GM18909 (cell line): ENCODE measurements around the gene ICA1.

Experiments used
- ATAC-seq: cut with Tn5 transposase; IDR thresholded peaks from one replicate; pipeline ENCODE4 v1.9.1; 2021; ENCODE audit warnings: mild to moderate bottlenecking; ENCODE audit not compliant: unreplicated experiment, poor library complexity

The ICA1 gene

GRCh38 chr7:8136051-8136730 is 125.8 kb downstream of the ICA1 start:
- no peak for ATAC-seq

GRCh38 chr7:8135417-8135816 is 126.5 kb downstream of the ICA1 start:
- ATAC-seq = no peak

- peak; percentile 67 for ATAC-seq
These were observed 127.8 kb downstream of the ICA1 start for GRCh38 chr7:8134089-8134733.

GRCh38 chr7:8133188-8133848 is 128.6 kb downstream of the ICA1 start:
- ATAC-seq = peak; percentile 48

GRCh38 chr7:8131694-8132605 is 130.0 kb downstream of the ICA1 start:
- peak; percentile 50 for ATAC-seq

- ATAC-seq = no peak
These were observed 131.3 kb downstream of the ICA1 start for GRCh38 chr7:8130663-8131062.

GRCh38 chr7:8129318-8129659 is 132.7 kb downstream of the ICA1 start:
- no peak for ATAC-seq

- no peak for ATAC-seq
These were observed 133.3 kb downstream of the ICA1 start for GRCh38 chr7:8128449-8129317.

- ATAC-seq = no peak
These were observed 135.3 kb downstream of the ICA1 start for GRCh38 chr7:8126601-8127167.

- peak; percentile 87 for ATAC-seq
These were observed 136.1 kb downstream of the ICA1 start for GRCh38 chr7:8125680-8126444.

- no peak for ATAC-seq
These were observed 140.7 kb downstream of the ICA1 start for GRCh38 chr7:8121243-8121642.

- no peak for ATAC-seq
These were observed 141.4 kb downstream of the ICA1 start for GRCh38 chr7:8120390-8121058.

- ATAC-seq = no peak
These were observed 142.7 kb downstream of the ICA1 start for GRCh38 chr7:8119262-8119661.

GRCh38 chr7:8117195-8117594 is 144.8 kb downstream of the ICA1 start:
- no peak for ATAC-seq

GRCh38 chr7:8115547-8116402 is 146.2 kb downstream of the ICA1 start:
- peak; percentile 95 for ATAC-seq

GRCh38 chr7:8114175-8114574 is 147.8 kb downstream of the ICA1 start:
- no peak for ATAC-seq

- ATAC-seq = no peak
These were observed 148.8 kb downstream of the ICA1 start for GRCh38 chr7:8113184-8113583.
